GM19438 (cell line): ENCODE data around the gene SORCS2.

Experiments
- ATAC-seq: cut with Tn5 transposase; IDR thresholded peaks from one replicate; pipeline ENCODE4 v1.9.1; 2021; ENCODE audit warnings: low read depth; ENCODE audit not compliant: unreplicated experiment

Gene SORCS2

DNA sequence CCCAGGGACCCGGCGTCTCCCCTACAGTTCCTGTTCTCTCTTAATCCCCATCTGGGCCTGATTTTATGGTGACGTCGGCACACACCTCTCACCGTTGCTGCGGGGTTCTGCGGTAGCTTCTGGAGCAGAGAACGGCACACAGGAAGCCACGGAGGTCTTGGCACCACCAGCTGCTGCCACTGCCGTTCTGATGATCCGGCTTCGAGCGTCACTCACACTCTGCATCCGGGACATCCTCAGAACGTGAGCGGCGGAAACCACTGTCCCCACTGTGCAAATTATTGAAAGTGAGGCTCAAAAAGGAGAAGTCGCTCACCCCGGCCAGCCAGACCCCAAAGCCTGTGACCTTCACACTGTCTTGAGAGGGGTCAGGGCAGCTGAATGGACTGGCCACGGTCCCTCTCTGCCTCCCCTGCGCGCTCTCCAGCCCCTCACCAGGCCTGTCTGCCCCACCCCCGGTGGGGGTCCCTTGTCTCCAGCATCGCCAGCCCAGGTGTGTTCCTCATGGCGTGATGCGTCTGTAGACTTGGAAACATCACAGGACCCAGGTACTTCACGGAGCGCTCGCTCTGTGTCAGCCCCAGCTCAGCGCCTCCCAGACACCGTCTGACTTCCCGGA lies 546.2 kb downstream of the SORCS2 start:
- no peak for ATAC-seq

GRCh38 chr4:7739077-7739917 lies 547.0 kb downstream of the SORCS2 start:
- ATAC-seq, result no peak

DNA sequence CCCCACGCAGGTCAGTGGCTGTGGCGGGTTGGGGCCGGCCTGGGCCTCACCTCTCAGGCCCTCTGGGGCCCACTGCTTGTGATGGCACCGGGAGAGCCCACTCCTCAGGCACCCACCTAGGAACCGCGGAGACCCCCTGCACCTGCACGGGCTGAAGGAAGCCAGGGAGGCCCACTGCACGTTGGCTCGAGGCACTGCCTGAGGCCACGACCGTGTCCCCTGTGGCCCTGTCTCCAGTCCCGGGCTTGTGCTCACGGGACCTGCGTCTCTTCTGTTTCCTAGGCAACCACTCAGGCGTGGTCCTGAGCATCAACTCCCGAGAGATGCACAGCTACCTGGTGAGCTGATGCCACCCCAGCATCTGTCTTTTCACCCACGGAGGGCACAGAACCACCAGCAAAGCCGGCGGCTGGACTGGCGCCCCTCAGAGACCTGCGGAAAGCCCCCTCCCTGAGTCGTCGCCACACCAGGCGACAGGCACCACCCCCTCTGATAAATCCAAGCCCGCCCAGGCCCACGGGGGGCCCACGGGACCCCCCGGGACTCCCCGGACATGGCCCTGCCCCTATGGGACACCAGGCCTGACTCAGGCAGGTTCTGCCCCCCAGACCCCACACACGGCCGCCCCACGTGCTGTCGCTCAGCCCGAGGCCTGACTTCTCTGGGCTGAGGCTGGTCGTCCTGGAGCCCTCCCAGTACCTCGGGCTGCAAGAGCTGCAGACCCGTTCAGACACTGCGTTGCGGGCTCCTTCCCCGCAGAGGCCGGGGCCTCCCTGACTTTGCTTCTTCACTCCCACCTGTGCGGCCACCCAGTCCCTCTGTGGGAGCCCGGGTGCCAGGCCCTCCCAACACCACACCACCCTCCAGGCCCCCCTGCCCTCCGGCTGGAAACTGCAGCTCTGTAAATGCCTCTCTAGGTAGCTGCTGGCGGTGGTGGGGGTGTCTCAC lies 547.9 kb downstream of the SORCS2 start:
- no peak for ATAC-seq

DNA sequence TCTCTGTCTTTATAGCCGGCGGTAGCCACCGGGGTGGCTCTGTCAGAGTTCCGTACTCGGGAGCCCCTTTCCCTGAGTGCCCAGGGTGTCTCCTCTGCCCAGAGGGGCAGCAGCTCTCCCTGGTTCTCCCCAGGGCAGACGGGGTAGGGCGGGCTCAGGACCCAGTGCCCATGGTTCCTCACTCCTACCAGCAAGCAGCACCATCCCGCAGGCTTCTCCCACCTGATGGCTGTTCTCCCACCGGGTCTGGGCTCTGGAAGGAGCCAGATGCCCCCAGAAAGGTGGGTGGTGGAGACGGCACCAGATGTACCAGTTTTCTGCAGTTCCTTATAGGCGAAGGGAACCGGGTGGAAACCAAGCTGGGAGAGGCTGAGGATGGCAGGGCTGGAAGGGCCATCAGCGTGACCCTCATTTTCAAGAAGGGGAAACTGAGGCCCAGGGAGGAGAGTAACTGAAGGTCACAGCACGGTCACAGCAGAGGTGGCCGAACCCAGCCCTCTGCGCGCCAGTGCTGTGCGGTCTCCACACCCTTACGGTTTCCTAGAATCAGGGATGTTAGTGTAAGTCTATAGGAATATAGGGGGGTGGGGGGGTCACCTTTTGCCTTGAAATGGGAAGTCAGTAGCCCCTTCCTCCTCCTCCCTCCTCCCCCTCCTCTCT lies 548.7 kb downstream of the SORCS2 start:
- no peak for ATAC-seq

DNA sequence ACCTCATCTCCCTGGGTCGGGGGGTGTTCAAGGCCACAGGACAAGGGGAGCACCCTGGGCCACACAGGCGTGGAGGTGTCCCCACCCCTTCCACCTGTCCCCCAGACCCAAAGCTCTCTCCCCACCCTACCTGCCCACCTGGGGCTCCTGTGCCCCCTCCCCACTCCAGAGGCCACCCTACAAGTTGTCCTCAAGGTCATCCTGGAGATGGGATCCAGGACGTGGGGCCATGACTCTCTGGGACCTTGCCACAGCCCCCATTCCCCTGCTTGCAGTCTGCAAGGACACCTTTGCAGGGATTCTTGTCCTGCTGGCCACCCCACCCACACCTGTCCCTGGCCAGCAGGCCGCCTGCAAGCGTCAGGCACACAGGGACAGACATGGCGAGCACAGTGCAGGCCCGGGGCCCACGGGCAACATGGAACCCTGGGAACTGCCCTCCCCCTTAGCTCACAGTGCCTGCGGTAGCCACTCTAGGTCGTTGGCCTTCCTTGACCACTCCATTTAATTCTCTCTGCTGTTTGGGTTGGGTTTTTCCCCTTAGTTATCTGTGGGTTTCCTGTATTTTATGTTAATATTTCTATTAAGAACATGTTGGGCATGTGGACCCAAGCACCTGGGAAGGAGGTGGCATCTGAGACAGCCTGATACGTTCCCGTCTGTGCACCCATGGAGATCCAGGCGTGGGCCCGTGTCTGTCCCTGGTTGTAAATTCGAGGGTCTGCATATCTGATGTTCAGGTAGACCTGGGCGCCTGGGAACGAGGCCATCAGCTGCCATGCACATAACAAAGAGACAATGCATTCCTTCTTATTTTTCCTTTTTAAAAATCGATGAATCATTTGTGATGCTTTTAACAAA lies 549.8 kb downstream of the SORCS2 start:
- no peak for ATAC-seq

DNA sequence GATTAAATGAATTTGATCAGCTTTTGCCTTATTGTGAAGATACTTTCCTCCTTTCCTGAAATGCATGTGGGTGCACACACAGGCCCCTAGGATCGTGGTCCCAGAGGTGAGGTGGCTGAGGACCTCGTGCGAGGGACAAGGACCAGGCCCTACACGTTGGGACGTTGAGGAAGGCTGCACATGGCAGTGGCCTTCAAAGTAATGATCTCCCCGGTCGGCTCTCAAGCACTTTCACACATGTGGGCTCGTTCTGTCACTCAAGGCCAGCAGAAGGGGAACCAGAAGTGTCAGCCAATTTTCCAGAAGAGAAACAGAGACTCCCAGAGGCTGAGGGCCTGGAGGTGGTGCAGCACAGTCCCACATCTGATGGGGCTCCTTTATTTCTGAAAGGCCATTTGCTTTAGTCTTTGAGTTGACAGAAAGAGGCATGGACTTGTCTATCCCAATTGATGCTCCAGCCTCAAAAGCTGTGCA lies 550.5 kb downstream of the SORCS2 start:
- ATAC-seq, result no peak

DNA sequence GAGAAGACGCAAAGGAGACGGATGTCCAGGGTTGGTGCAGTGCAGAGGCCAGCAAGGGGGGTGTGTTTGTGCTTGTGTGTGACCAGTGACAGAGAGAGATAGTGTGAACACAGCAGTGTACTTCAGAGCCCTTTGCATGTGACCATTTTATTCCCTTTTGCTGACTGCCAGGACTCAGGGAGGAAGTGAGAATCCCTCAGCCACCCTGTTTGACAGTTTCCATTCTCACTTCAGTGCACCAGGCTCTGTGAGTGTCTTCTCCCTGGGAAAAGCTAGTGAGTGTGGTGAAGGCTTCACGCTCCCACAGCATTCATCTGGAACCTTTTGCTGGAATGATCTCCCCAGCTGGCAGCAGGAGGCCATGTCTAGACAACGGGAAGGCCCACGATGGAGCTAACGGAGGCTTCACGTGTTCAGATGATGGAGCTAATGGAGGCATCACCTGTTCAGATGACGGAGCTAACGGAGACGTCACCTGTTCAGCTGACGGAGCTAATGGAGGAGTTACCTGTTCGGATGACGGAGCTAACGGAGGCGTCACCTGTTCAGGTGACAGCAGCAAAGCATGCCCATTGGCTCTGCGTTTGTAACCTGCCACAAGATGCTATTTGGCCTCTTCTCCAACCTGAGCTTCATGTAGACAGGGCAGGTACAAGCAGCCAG lies 551.9 kb downstream of the SORCS2 start:
- no peak for ATAC-seq

DNA sequence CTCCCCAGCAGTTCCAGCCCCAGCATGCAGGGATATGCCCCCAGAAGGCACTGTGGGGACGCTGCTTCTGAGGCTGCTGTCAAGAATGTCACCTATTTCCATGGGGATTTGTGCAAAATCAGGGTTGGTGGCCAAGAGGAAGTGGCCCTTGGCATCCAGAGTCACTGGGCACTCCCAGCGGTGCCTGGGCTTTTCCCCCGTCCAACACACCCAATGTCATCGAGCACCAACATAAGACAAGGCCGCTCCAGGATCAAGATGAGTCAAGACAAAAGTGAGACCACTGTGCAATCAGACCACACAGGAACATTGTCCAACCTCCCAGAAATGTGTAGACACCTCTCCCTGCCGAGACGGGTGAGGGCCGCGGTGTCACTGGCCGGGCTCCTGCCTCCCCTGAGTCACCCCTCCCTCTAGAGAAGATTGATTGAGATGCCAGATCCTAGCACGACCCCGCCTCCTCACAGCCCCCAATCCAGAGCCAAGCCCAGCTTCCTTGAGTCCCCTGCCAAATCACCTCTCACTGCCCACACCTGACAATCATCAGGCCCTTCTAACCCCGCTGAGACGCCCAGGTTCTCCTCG lies 553.1 kb downstream of the SORCS2 start:
- no peak for ATAC-seq

- no peak for ATAC-seq
Observed at GRCh38 chr4:7746351-7747061, 554.2 kb downstream of the SORCS2 start.

- no peak for ATAC-seq
Observed at GRCh38 chr4:7747062-7747385, 554.7 kb downstream of the SORCS2 start.

- no peak for ATAC-seq
Observed at GRCh38 chr4:7747566-7747965, 555.2 kb downstream of the SORCS2 start.

- ATAC-seq, result no peak
Observed at GRCh38 chr4:7750523-7750922, 558.2 kb downstream of the SORCS2 start.

- no peak for ATAC-seq
Observed at GRCh38 chr4:7750972-7751371, 558.6 kb downstream of the SORCS2 start.

DNA sequence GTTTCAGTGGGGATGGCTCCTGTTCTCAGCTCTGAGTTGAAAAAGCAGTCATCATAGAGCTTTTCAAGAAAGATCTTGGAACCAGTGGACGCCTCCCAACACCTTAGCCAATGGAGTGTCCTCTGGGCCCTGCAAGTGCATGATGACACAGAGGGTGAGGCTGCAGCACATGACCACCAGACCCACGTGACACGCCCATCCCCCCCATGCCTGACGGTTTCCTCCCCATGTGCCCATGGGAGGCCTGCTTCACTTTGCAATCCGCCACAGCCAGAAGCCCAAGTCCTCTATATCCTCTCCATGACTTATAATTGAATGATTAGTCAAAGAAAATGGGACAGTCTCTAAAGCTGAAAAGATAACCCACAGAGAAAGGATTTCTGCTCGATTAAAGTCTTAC lies 560.3 kb downstream of the SORCS2 start:
- no peak for ATAC-seq

DNA sequence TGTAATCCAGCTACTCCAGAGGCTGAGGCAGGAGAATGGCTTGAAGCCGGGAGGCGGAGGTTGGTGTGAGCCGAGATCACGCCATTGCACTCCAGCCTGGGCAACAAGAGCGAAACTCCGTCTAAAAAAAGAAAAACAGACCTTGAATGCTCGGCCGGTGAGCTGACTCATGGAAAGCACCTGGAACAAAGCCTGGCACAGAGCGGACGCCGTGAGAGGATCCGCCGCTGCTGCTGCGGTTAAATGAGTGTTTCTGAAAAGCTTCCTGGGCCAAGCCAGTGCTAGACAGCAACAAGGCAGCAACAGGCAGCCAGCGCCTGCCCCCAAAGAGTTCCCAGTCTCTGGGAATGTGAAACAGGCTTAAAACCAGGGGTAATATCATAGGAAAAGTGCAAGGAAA lies 560.9 kb downstream of the SORCS2 start:
- no peak for ATAC-seq

DNA sequence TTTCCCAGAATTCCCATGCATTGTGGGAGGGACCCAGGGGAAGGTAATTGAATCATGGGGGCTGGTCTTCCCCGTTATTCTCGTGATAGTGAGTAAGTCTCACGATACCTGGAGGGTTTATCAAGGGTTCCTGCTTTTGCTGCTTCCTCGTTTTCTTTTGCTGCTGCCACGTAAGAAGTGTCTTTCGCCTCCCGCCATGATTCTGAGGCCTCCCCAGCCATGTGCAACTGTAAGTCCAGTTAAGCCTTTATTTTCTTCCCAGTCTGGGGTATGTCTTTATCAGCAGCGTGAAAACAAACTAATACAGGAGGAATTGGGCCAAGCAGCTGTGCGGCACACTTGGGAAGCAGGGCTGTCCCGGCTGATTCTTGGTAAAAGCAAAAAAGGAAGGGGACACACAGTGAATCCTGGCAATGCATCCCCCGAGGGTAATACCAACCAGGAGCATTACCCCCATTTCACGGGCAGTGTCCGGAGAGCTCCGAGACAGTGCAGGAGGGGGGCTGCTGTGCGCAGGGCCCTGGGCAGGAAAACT lies 561.7 kb downstream of the SORCS2 start:
- no peak for ATAC-seq

DNA sequence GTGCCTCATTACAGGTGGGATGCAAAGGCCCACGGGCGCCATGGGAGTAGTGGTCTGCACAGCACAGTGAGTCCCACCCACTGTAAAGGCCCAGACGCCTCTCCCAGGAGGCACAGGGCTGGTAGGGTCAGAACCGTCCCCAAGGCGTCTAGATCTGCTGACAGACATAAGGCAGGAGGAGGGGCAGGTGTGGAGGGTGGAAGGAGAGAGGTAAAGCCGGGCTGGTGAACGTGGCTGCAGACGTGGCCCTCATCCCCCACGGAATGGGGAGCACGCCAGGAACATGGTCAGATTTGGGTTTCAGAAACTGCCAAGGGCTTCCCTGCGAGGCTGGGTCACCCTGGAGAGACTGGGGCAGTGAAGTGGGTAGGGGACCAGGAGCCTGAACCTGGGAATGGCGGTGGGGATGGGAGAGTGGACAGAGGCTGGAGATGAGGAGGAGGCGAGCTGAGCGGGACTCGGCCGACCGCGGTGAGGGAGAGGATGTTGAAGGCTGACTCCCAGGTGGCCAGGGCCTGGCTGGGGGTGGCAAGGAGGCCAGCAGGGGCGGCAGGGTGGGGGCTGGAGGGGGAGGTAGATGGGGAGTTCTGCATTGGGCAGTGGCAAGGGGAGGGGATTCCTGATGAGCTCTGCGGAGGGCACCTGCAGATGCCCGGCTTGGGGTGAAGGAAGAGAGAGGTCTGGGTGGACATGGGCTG lies 562.4 kb downstream of the SORCS2 start:
- ATAC-seq, result no peak
